H9 (cell line): ENCODE data around the gene SPATA3. TPM values are rescaled to one million over a fixed set of nuclear protein-coding genes. Genes with fewer than 3 reads are reported as not detected.

ENCODE experiments used
- DNase-seq: peaks from one replicate; pipeline ENCODE4 v3.0.0-alpha.2; 2017
- H2AFZ ChIP-seq: one replicate; pipeline ENCODE4 v1.6.1; 2013; ENCODE audit warnings: mild to moderate bottlenecking, low read length, control low read depth, moderate library complexity
- H2AK5ac ChIP-seq: 2 replicates; pipeline ENCODE4 v1.6.1; 2013; ENCODE audit warnings: low read length, control low read depth, mixed read lengths; ENCODE audit not compliant: insufficient read length
- H2BK120ac ChIP-seq: one replicate; pipeline ENCODE4 v1.6.1; 2013; ENCODE audit warnings: low read depth, mild to moderate bottlenecking, low read length, control low read depth, inconsistent platforms; ENCODE audit not compliant: poor library complexity, severe bottlenecking
- H2BK12ac ChIP-seq: 2 replicates; pipeline ENCODE4 v1.6.1; 2013; ENCODE audit warnings: low read length, control low read depth, mixed read lengths, low read depth; ENCODE audit not compliant: insufficient read length
- H2BK15ac ChIP-seq: 2 replicates; pipeline ENCODE4 v1.6.1; 2013; ENCODE audit warnings: low read depth, low read length, control low read depth
- H2BK20ac ChIP-seq: one replicate; pipeline ENCODE4 v1.6.1; 2013; ENCODE audit warnings: low read depth, mild to moderate bottlenecking, low read length, control low read depth, inconsistent platforms; ENCODE audit not compliant: poor library complexity, severe bottlenecking
- H2BK5ac ChIP-seq: 2 replicates; pipeline ENCODE4 v1.6.1; 2013; ENCODE audit warnings: low read length, control low read depth, mixed read lengths; ENCODE audit not compliant: insufficient read length
- H3K14ac ChIP-seq: 2 replicates; pipeline ENCODE4 v1.6.1; 2013; ENCODE audit warnings: low read length, control low read depth; ENCODE audit not compliant: insufficient read depth
- H3K18ac ChIP-seq: 2 replicates; pipeline ENCODE4 v1.6.1; 2013; ENCODE audit warnings: low read depth, mild to moderate bottlenecking, mixed read lengths, low read length, control low read depth; ENCODE audit not compliant: insufficient read length
- H3K23ac ChIP-seq: 2 replicates; pipeline ENCODE4 v1.6.1; 2013; ENCODE audit warnings: low read length, control low read depth, mixed read lengths, low read depth; ENCODE audit not compliant: insufficient read length
- H3K23me2 ChIP-seq: 2 replicates; pipeline ENCODE4 v1.6.1; 2013; ENCODE audit warnings: low read depth, mild to moderate bottlenecking, mixed read lengths, low read length, control low read depth; ENCODE audit not compliant: insufficient read length, poor library complexity, severe bottlenecking
- H3K27ac ChIP-seq: 2 replicates; pipeline ENCODE4 v1.5.1; 2013; ENCODE audit warnings: low read length, control low read depth, mixed read lengths, low read depth; ENCODE audit not compliant: insufficient read length
- H3K27me3 ChIP-seq: 2 replicates; pipeline ENCODE4 v1.6.1; 2013; ENCODE audit warnings: low read length, control low read depth, inconsistent platforms; ENCODE audit not compliant: insufficient read depth
- H3K4ac ChIP-seq: 2 replicates; pipeline ENCODE4 v1.6.1; 2013; ENCODE audit warnings: low read depth, mild to moderate bottlenecking, control low read depth, inconsistent platforms, low read length, moderate library complexity
- H3K4me1 ChIP-seq: 2 replicates; pipeline ENCODE4 v1.6.1; 2013; ENCODE audit warnings: low read length, control low read depth, inconsistent platforms; ENCODE audit not compliant: insufficient read depth
- H3K4me2 ChIP-seq: 2 replicates; pipeline ENCODE4 v1.6.1; 2013; ENCODE audit warnings: low read length, control low read depth, mixed read lengths; ENCODE audit not compliant: insufficient read length, insufficient read depth
- H3K56ac ChIP-seq: 2 replicates; pipeline ENCODE4 v1.6.1; 2013; ENCODE audit warnings: low read depth, mild to moderate bottlenecking, mixed read lengths, low read length, control low read depth; ENCODE audit not compliant: insufficient read length
- H3K79me1 ChIP-seq: 2 replicates; pipeline ENCODE4 v1.6.1; 2013; ENCODE audit warnings: low read depth, mild to moderate bottlenecking, moderate library complexity, low read length, control low read depth, inconsistent platforms; ENCODE audit not compliant: insufficient read depth, poor library complexity, severe bottlenecking
- H3K79me2 ChIP-seq: 2 replicates; pipeline ENCODE4 v1.6.1; 2013; ENCODE audit warnings: low read length, control low read depth, inconsistent platforms; ENCODE audit not compliant: insufficient read depth
- H3K9ac ChIP-seq: 2 replicates; pipeline ENCODE4 v1.6.1; 2013; ENCODE audit warnings: low read length, control low read depth, mixed read lengths; ENCODE audit not compliant: insufficient read length; ENCODE audit errors: extremely low read depth
- H3K9me3 ChIP-seq: one replicate; pipeline ENCODE4 v1.6.1; 2013; ENCODE audit warnings: low read depth, low read length, inconsistent platforms; ENCODE audit not compliant: control insufficient read depth
- H3T11ph ChIP-seq: one replicate; pipeline ENCODE4 v1.6.1; 2013; ENCODE audit warnings: mild to moderate bottlenecking, low read length, control low read depth, inconsistent platforms
- H4K20me1 ChIP-seq: one replicate; pipeline ENCODE4 v1.6.1; 2013; ENCODE audit not compliant: control insufficient read depth, insufficient read length, insufficient read depth
- H4K5ac ChIP-seq: 2 replicates; pipeline ENCODE4 v1.6.1; 2013; ENCODE audit warnings: low read depth, mild to moderate bottlenecking, mixed read lengths, low read length, control low read depth; ENCODE audit not compliant: insufficient read length
- H4K8ac ChIP-seq: replicated peaks from 2 replicates; pipeline ENCODE4 v1.6.1; 2013; ENCODE audit warnings: low read length, control low read depth, mixed read lengths, low read depth; ENCODE audit not compliant: insufficient read length
- H4K91ac ChIP-seq: 2 replicates; pipeline ENCODE4 v1.6.1; 2013; ENCODE audit warnings: low read depth, mild to moderate bottlenecking, moderate library complexity, mixed read lengths, low read length, control low read depth; ENCODE audit not compliant: insufficient read length
- H3K27ac Mint-ChIP-seq, 3 experiments: 2 replicates in 2 of 3; 3 replicates in 1 of 3; pipeline ENCODE4 v1.8.0; 2020 to 2021; ENCODE audit warnings: mixed read lengths in 3 of 3, mild to moderate bottlenecking in 1 of 3, moderate library complexity in 1 of 3
- H3K27me3 Mint-ChIP-seq: 2 replicates; pipeline ENCODE4 v1.8.0; 2021; ENCODE audit warnings: low read depth, mild to moderate bottlenecking, moderate library complexity, mixed read lengths
- H3K36me3 Mint-ChIP-seq, 3 experiments: 2 replicates in 2 of 3; 3 replicates in 1 of 3; pipeline ENCODE4 v1.8.0; 2020 to 2021; ENCODE audit warnings: low read depth in 3 of 3, mixed read lengths in 3 of 3; ENCODE audit not compliant: insufficient read depth in 1 of 3
- H3K4me1 Mint-ChIP-seq, 2 experiments: 2 replicates each; pipeline ENCODE4 v1.8.0; 2020; ENCODE audit warnings: mixed read lengths in 2 of 2
- H3K4me3 Mint-ChIP-seq, 2 experiments: 2 replicates in 1 of 2; 3 replicates in 1 of 2; pipeline ENCODE4 v1.8.0; 2020 to 2021; ENCODE audit warnings: mild to moderate bottlenecking in 2 of 2, mixed read lengths in 2 of 2, moderate library complexity in 1 of 2
- H3K9me3 Mint-ChIP-seq, 2 experiments: 2 replicates in 1 of 2; 3 replicates in 1 of 2; pipeline ENCODE4 v1.8.0; 2020; ENCODE audit warnings: mild to moderate bottlenecking in 2 of 2, mixed read lengths in 2 of 2, moderate library complexity in 1 of 2
- CTCF ChIP-seq: fragments of 200-600 bp; sonication (generic); conservative IDR thresholded peaks from 3 replicates; pipeline ENCODE4 v1.8.0; 2021; ENCODE audit warnings: antibody characterized with exemption, mild to moderate bottlenecking
- WGBS: extraction: QIAGEN DNeasy Blood & Tissue Kit; methylation state at CpG from one replicate; pipeline ENCODE4 v1.1.7; 2013; ENCODE audit warnings: missing lambda C conversion rate, low lambda C conversion rate, mixed read lengths; ENCODE audit not compliant: insufficient read length; ENCODE audit errors: extremely low coverage; 5-methylcytosine and 5-hydroxymethylcytosine counted together
- total RNA-seq: library from RNA; stranded (reverse); gene quantifications from 2 replicates; pipeline ENCODE4 v1.2.1, GENCODE V29; 2021

The SPATA3 gene
- total RNA-seq, 1 experiment from 2014 or later: not detected

GRCh38 chr2:231010201-231010730 is 14.3 kb downstream of the SPATA3 start:
- Histone ChIP-seq H2BK12ac (no peak overlapping the region), H3K4me1 (no peaks in the 10 kb centered on the region), H3K79me2 (no peaks in the 10 kb centered on the region), H2BK120ac (no peak overlapping the region), H2BK15ac (no peak overlapping the region), H3K56ac (no peak overlapping the region), H3K23ac (no peak overlapping the region), H4K91ac (no peak overlapping the region), H2AFZ (no peak overlapping the region), H3K23me2 (no peaks in the 10 kb centered on the region), H3K27me3 (no peaks in the 10 kb centered on the region; the same call in 1 of the 2 replicates), H4K5ac (no peak overlapping the region), H4K20me1 (no peaks in the 10 kb centered on the region), H3K4ac (no peak overlapping the region), H3T11ph (no peak overlapping the region), H3K9me3 (no peaks in the 10 kb centered on the region), H2BK5ac (no peak overlapping the region), H3K4me2 (no peak overlapping the region), H3K79me1 (no peaks in the 10 kb centered on the region), H3K18ac (no peak overlapping the region), H2AK5ac (no peak overlapping the region), H3K9ac (no peak overlapping the region), H3K14ac (no peak overlapping the region), H4K8ac (no peak overlapping the region), H2BK20ac (no peak overlapping the region), H3K27ac (no peak overlapping the region)
- Mint-ChIP-seq H3K4me3 (no peak overlapping the region), H3K4me1 (peaks cover 10 to 19% of the 10 kb centered on the region in 2 experiments; a peak in 3 of 4 replicates), H3K36me3 (peaks cover 3 to 8% (median 4%) of the 10 kb centered on the region in 3 experiments), H3K27ac (no peak overlapping the region), H3K27me3 (peaks cover 39% of the 10 kb centered on the region), H3K9me3 (peaks cover 4 to 5% of the 10 kb centered on the region in 2 experiments)
- TF ChIP-seq CTCF: no peak
- no peak for DNase-seq
- WGBS: no CpG with 5 or more reads among the region's 2 CpGs
